NCI-H1694 treated with DMSO at 0.1 percent for 48 hours (cell line): Measurements from ENCODE around the gene BANP.
"Not testable (repeated sequence)": the region's sequence is repeated elsewhere in the genome, so short reads cannot be mapped to it uniquely, and the experiment has no call there.

Source experiments
- DNase-seq: peaks from one replicate; lab custom pipeline; 2025; lab: John Stamatoyannopoulos, UW

The BANP gene

GRCh38 chr16:87966685-87967185 is 15.5 kb downstream of the BANP start:
- DNase-seq = no peak

GRCh38 chr16:87968541-87968940 is 17.3 kb downstream of the BANP start:
- no peak for DNase-seq

- DNase-seq = no peak
Measured at GRCh38 chr16:87970186-87970585, 19.0 kb downstream of the BANP start.

DNA sequence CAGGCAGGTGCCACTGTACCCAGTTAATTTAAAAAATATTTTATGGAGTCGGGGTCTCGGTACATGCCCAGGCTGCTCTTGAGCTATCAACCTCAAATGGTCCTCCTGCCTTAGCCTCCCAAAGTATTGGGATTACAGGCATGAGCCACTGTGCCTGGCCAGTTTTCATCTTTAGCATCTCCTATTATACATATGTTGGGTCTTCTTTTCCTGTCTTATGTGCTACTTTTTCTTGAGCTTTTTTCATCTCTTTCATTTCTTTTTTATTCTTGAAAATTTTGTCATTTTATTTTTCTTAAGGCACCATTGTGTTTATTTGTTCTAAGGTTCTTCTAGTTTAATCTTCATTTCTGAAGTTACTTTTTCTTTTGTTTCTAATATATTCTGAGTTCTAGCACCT is 20.7 kb downstream of the BANP start:
- no peak for DNase-seq

GRCh38 chr16:87973717-87974116 is 22.5 kb downstream of the BANP start:
- DNase-seq = no peak

GRCh38 chr16:87974178-87974577 is 22.9 kb downstream of the BANP start:
- no peak for DNase-seq

DNA sequence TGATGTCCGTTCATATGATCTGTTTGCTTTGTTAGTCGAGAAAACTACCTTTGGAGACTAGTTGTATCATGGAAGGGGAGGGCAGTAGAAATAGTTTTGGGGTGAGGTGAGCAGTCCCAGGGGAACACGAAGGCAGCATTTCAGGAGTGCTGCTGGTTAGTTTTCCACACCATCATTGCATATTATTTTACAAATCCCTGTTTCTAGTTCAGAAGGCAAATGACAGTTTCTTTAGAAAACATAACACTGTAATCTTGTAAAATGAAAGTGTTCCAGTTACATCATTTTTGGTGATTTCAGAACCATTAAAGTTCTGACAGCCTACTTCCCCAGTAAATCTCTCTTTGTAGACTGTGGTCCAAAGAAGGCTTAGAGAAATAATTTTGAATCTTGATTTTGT is 25.4 kb downstream of the BANP start:
- DNase-seq = no peak

- DNase-seq = no peak
Measured at GRCh38 chr16:87978127-87978526, 26.9 kb downstream of the BANP start.

- DNase-seq = no peak
Measured at GRCh38 chr16:87979352-87979751, 28.1 kb downstream of the BANP start.

DNA sequence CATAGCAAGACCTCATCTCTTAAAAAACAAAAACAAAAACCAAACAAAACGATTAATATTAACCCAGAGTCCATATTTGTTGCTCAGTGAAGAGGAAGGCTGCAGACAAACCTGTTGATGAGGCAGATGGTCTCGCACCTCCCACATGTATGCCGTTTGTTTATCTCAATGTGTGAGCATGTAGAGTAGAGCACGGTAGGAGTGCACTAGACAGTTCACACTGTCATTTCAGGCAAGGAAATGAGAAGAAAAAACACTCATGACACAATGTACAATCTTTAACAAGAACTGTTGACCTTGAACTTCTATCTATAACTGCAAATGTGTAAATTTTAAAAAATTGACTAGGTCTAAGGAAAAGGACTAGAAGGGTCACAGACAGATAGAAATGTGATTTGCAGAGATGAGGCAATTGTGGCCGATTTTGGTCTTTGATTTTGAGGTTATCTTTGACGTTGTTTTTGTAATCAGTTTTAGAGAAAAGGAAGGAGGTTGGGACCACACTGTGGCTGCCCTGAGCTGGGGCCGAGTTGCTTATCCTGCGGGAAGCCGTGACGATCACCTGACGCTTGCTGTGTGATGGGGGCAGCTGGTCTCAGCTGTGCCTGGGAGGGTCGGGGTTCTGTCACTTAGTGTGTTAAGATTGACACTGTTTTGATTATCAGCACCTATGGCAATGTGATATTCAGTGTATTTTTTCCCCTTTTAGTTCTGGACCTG is 28.8 kb downstream of the BANP start:
- peak; percentile 34 for DNase-seq

- not testable (repeated sequence) for DNase-seq
Measured at GRCh38 chr16:87981376-87981775, 30.1 kb downstream of the BANP start.

GRCh38 chr16:87982581-87983041 is 31.4 kb downstream of the BANP start:
- no peak for DNase-seq

DNA sequence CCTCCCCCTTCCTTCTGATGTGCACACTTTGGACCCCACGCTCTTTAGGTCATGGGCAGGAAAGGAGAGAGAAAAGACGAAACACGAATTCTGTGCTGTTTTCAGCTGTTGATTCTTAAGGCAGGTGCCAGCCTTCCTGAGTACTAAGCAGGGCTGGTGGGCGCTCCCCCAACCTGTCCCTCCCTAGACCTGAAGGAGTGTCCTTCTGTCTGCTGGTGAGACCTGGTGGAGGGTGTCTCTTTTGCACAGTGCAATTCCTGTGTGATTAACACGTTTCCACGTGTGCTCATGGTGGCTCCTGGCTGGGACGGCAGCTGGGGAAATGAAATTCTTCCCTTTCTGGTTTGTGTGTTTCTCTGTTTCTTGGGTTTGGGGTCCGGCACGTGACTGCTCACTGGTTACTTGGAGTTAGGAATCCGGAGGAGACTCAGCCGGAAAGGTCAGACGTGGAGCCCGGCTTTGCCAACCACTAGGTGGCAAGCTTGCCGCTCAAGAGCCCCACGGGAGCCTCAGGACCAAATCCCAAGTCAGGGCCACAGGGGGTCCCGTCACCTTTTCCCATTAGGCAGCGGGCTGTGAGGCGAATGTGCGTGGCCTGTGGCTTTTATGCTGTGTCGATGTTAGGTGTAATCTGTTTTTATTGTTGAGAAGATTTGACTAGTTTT is 32.0 kb downstream of the BANP start:
- DNase-seq = not testable (repeated sequence)

DNA sequence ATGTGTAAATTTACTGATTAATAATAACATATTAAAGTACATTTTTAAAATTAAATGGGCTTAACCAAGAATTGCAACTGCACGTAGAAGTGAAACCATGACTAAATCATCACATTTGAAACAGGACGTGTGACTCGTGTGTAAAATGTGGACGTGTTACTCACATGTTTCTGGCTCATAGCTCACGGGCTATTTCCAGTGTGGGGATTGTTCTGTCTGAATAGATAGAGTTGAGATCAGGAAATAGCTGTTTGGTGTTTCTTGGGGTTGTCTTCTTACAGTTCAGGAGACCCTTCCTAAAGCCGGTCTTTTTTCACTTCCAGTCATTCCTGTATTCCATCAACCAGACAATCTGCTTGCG is 32.5 kb downstream of the BANP start:
- not testable (repeated sequence) for DNase-seq

- not testable (repeated sequence) for DNase-seq
Measured at GRCh38 chr16:87984180-87984579, 32.9 kb downstream of the BANP start.

GRCh38 chr16:87984632-87985267 is 33.5 kb downstream of the BANP start:
- no peak for DNase-seq

- DNase-seq = not testable (repeated sequence)
Measured at GRCh38 chr16:87985493-87985892, 34.3 kb downstream of the BANP start.

DNA sequence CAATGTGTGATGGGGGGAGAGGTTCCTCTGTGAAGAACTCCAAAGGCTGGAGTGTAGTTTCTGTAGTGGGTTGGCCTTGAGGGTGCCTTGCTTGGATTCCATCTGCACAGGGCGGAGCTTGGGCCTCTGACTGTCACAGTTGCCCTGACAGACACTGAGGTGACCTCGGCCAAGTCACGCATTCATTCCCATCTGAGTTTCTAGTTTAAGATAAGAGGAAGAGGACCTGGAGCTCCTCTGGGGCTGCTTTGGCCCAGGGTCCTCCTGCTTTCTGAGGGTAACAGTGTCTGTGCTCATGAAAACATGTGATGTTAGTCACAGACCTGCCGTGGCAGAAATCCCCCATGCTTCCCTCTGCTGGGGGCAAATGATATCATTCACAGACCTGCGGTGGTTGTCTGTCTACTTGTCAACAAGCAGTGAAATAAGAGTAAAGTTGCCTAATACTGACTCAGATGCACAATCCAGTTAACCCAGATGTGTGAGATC is 35.2 kb downstream of the BANP start:
- peak; percentile 2 for DNase-seq

GRCh38 chr16:87988596-87988995 is 37.4 kb downstream of the BANP start:
- not testable (repeated sequence) for DNase-seq

GRCh38 chr16:87990254-87990653 is 39.0 kb downstream of the BANP start:
- not testable (repeated sequence) for DNase-seq

DNA sequence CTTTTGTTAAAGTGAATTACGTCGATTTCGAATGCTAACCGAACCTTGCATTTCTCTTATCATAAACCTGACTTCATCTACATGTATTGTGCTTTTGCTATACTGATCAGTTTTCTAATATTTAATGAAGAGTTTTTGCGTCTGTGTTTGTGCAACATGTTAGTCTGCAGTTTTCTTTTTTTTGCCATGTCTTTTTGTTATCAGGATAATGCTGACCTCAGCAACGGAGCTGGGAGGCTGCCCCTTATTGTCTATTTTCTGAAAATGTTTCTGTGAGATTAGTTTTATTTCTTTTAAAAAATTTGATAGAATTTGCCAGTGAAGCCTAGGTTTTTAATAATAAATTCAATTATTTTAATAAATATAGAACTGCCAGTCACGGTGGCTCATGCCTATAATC is 40.9 kb downstream of the BANP start:
- not testable (repeated sequence) for DNase-seq

GRCh38 chr16:87993901-87994300 is 42.7 kb downstream of the BANP start:
- no peak for DNase-seq

- no peak for DNase-seq
Measured at GRCh38 chr16:87995644-87996043, 44.4 kb downstream of the BANP start.
